ENCODE measurements around the gene TERC. TPM values are rescaled to one million over a fixed set of nuclear protein-coding genes. Genes with fewer than 3 reads are reported as not detected.
"Not testable (repeated sequence)": the region's sequence is repeated elsewhere in the genome, so short reads cannot be mapped to it uniquely, and the experiment has no call there.

TERC gene
- total and polyA plus RNA-seq, 7 donors, result 0.23 to 4.8 (median 0.75) TPM; not detected in 2

- 33 to 45% (median 44%) methylated on average over 6 of the region's 6 CpGs for WGBS, 3 donors
- intact Hi-C loops (cut with DNase I), result loop anchor here (5.0 to 10.0 kb wide), 3 partner anchors 600 to 882 kb away; no protein-coding TSS in a partner anchor
- H3K27me3 ChIP-seq (ENCODE audit: insufficient read depth in 3 of 3, low read length in 2 of 3), result peaks cover 0 to 44% (median 3%) of the 10 kb centered on the region in 3 donors
- H3K36me3 ChIP-seq (ENCODE audit: insufficient read depth in 1 of 2, low read depth in 1 of 2), result no peaks in the 10 kb centered on the region
- no peaks in the 10 kb centered on the region for H3K9me3 ChIP-seq
- no peak for TF ChIP-seq CTCF (IDR thresholded peaks at IDR 0.05)
- ATAC-seq (no peak), DNase-seq (no peak)
- H3K4me1 ChIP-seq, result no peaks in the 10 kb centered on the region
- no peak overlapping the region for H3K4me3 ChIP-seq
- H3K27ac ChIP-seq, result no peak overlapping the region
Measured at GRCh38 chr3:169746924-169747323, 17.9 kb downstream of the TERC start.

DNA sequence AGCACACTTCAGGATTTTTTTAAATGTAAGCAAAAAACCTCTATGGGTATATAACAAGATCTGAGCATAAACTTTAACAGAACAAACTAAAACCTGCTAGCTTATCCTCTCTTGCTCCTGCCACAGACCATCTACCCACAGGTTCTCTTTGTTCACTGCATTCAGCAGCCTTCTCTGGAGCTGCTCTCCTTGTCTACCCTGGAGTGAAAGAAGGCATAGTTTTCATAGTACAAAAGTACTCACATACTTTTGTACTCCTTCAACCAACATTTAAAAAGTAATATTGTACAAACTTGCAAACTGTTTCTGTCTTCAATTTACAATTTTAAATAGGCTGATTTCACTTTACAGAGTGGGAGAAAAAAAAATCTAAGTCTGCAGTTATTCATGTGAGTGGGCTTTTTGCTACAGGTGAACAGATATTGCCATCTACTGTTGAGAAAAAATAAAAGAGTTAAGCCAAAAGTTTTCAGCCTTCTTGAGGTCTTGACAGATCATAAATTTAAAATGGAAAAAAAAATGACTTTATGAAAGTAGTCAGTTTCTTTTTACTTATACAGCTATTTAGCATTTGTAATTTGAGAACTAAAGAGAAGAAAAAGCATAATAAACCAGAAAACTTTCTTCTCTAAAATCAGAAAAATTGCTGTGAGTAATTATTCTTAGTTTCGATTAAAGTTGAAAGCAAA, 20.4 kb downstream of the TERC start:
- DNase-seq (no peak), ATAC-seq (peak in 1 of 4 donors; percentile 57)
- TF ChIP-seq CTCF (IDR thresholded peaks at IDR 0.05), result peak; percentile 44
- intact Hi-C loops (cut with DNase I), result loop anchor here (5.0 to 10.0 kb wide), 4 partner anchors 597 to 880 kb away; no protein-coding TSS in a partner anchor
- WGBS, 3 donors, result 0 to 48% (median 0%) methylated on average over 1 of the region's 1 CpG
- no peaks in the 10 kb centered on the region for H3K9me3 ChIP-seq
- no peak overlapping the region for H3K4me3 ChIP-seq
- H3K27ac ChIP-seq, result no peak overlapping the region
- H3K27me3 ChIP-seq (ENCODE audit: insufficient read depth in 3 of 3, low read length in 2 of 3), result peaks cover 0 to 21% (median 3%) of the 10 kb centered on the region in 3 donors
- no peaks in the 10 kb centered on the region for H3K4me1 ChIP-seq
- no peaks in the 10 kb centered on the region for H3K36me3 ChIP-seq (ENCODE audit: insufficient read depth in 1 of 2, low read depth in 1 of 2)

DNA sequence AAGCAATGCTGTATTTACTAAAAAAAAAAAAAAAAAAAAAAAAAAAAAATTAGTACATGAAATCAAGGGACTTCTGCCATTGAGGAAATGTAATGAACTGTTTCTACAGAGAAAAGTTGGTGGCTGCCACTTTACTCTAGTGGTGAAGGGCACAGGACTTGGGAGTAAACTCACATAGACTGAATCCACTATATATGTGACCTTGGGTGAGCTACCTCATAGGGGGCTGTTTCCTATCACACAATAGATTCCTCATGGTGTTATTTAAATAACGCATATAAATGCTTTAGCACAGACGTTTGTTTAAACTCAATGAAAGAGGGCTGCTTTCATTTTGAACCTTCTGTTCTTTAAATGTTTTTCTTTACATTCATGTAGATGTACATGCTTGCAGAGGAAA, 25.8 kb downstream of the TERC start:
- TF ChIP-seq CTCF (IDR thresholded peaks at IDR 0.05), result no peak
- DNase-seq (no peak), ATAC-seq (no peak)
- Histone ChIP-seq H3K27ac (no peak overlapping the region), H3K27me3 (ENCODE audit: insufficient read depth in 3 of 3, low read length in 2 of 3) (no peaks in the 10 kb centered on the region), H3K36me3 (ENCODE audit: insufficient read depth in 1 of 2, low read depth in 1 of 2) (no peaks in the 10 kb centered on the region), H3K4me1 (no peaks in the 10 kb centered on the region), H3K9me3 (peaks cover 11% of the 10 kb centered on the region), H3K4me3 (no peak overlapping the region)
- WGBS, 3 donors, result 61 to 68% (median 67%) methylated on average over 2 of the region's 2 CpGs
- intact Hi-C loops (cut with DNase I), result no loop called here

- H3K9me3 ChIP-seq; H3K4me3 ChIP-seq; ATAC-seq; H3K36me3 ChIP-seq (ENCODE audit: insufficient read depth in 1 of 2, low read depth in 1 of 2); H3K27ac ChIP-seq; DNase-seq; H3K27me3 ChIP-seq (ENCODE audit: insufficient read depth in 3 of 3, low read length in 2 of 3); intact Hi-C loops (cut with DNase I); H3K4me1 ChIP-seq: not testable (repeated sequence)
Measured at GRCh38 chr3:169731857-169732256, 33.0 kb downstream of the TERC start.

- H3K4me3 ChIP-seq, result no peak overlapping the region
- no peak for ATAC-seq
- H3K9me3 ChIP-seq, result no peaks in the 10 kb centered on the region
- H3K27ac ChIP-seq, result no peak overlapping the region
- no peaks in the 10 kb centered on the region for H3K36me3 ChIP-seq (ENCODE audit: insufficient read depth in 1 of 2, low read depth in 1 of 2)
- no peaks in the 10 kb centered on the region for H3K27me3 ChIP-seq (ENCODE audit: insufficient read depth in 3 of 3, low read length in 2 of 3)
- no peaks in the 10 kb centered on the region for H3K4me1 ChIP-seq
- intact Hi-C loops (cut with DNase I), result no loop called here
- no peak for DNase-seq
- TF ChIP-seq CTCF (IDR thresholded peaks at IDR 0.05), result no peak
Measured at GRCh38 chr3:169722724-169723123, 42.1 kb downstream of the TERC start.

GRCh38 chr3:169718415-169718814, 46.4 kb downstream of the TERC start:
- H3K4me3 ChIP-seq; H3K9me3 ChIP-seq; H3K27ac ChIP-seq; H3K36me3 ChIP-seq (ENCODE audit: insufficient read depth in 1 of 2, low read depth in 1 of 2); DNase-seq; H3K4me1 ChIP-seq; H3K27me3 ChIP-seq (ENCODE audit: insufficient read depth in 3 of 3, low read length in 2 of 3); ATAC-seq; intact Hi-C loops (cut with DNase I): not testable (repeated sequence)
- WGBS, 3 donors, result 85 to 97% (median 91%) methylated on average over 2 to 4 of the region's 4 CpGs
